ENCODE data around the gene SLC30A2.

DNA sequence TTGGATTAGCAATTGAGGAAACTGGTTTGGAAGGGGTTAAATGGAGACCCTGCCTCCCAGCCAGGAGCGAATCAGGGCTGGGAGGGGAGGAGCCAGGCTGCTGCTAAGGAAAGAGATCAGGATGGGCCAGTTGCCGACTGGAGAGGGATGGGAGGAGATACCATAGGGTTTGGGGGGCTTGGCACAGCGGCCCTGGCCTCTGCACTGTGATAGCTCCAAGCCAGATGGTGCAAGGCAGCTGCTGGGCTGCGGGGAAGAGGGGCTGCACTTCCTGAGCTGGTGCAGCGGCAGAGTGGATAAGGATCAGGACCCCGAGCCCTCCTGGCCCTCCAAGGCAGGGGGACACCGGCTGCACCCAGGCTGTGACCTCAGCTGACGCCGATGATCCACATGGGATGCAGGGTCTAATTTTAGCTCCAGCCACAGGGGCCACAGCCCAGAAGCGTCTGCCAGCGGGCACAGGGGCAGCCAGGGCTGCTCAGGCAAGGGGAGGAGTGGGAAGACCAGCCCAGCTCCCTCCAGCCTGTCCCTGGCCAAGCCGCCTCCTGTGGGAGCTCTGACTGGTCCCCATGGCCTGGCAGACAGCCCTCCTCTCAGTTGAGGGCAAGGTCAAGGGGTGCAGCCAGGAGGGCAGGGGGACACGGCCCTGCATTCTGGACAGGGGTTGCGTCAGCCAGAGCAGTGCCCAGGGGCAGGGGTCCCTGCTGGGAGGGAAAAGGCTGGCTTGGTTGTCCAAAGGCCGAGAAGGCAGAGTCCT lies 24.1 kb downstream of the SLC30A2 start, which contains the start of gene EXTL1:
- TF ChIP-seq CTCF (IDR thresholded peaks at IDR 0.05 in 2 of 3, conservative IDR thresholded peaks at IDR 0.05 in 1 of 3; ENCODE audit: borderline replicate concordance in 1 of 3, insufficient read depth in 1 of 3, low read depth in 2 of 3, low read length in 2 of 3) (no peak), EZH2 (IDR thresholded peaks at IDR 0.05) (no peak), POLR2A (IDR thresholded peaks at IDR 0.05; ENCODE audit: borderline replicate concordance, extremely low read depth, insufficient read depth, insufficient read length) (no peak), POLR2AphosphoS5 (IDR thresholded peaks at IDR 0.05; ENCODE audit: low read depth, low read length) (no peak)
